Loucy (cell line): ENCODE data around the gene HECTD1.
"Not testable (repeated sequence)": the region's sequence is repeated elsewhere in the genome, so short reads cannot be mapped to it uniquely, and the experiment has no call there.

ENCODE experiments used
- H2AFZ ChIP-seq: fragments of 200-600 bp; sonication (generic); 2 replicates; pipeline ENCODE4 v1.6.0; 2016; ENCODE audit warnings: antibody characterized with exemption, mild to moderate bottlenecking, low read length, moderate library complexity
- H3F3A ChIP-seq: fragments of 200-600 bp; 2 replicates; pipeline ENCODE4 v1.6.0; 2016; ENCODE audit warnings: antibody characterized with exemption, low read depth, mild to moderate bottlenecking
- H3K27me3 ChIP-seq: fragments of 200-600 bp; sonication (generic); 2 replicates; pipeline ENCODE4 v1.6.1; 2014; ENCODE audit warnings: low read length, mild to moderate bottlenecking; ENCODE audit not compliant: insufficient read depth, poor library complexity, severe bottlenecking
- H3K36me3 ChIP-seq: fragments of 200-600 bp; sonication (generic); 2 replicates; pipeline ENCODE4 v1.6.1; 2016; ENCODE audit warnings: low read length; ENCODE audit not compliant: insufficient read depth
- H3K4me1 ChIP-seq: fragments of 200-600 bp; sonication (generic); 2 replicates; pipeline ENCODE4 v1.5.1; 2014; ENCODE audit warnings: low read length, mild to moderate bottlenecking; ENCODE audit not compliant: insufficient read depth, poor library complexity, severe bottlenecking
- H3K4me2 ChIP-seq: fragments of 200-600 bp; sonication (generic); 2 replicates; pipeline ENCODE4 v1.6.0; 2014; ENCODE audit warnings: antibody characterized with exemption, low read length, low read depth, mild to moderate bottlenecking; ENCODE audit not compliant: poor library complexity, severe bottlenecking
- H3K4me3 ChIP-seq: fragments of 200-600 bp; sonication (generic); 2 replicates; pipeline ENCODE4 v1.5.1; 2014; ENCODE audit warnings: low read length, mild to moderate bottlenecking, mixed read lengths; ENCODE audit not compliant: poor library complexity, severe bottlenecking
- H3K79me2 ChIP-seq: fragments of 200-600 bp; sonication (generic); 2 replicates; pipeline ENCODE4 v1.6.1; 2014; ENCODE audit warnings: low read length; ENCODE audit not compliant: insufficient read depth
- H3K9ac ChIP-seq: fragments of 200-600 bp; sonication (generic); 2 replicates; pipeline ENCODE4 v1.6.0; 2014; ENCODE audit warnings: mild to moderate bottlenecking, low read depth, low read length, moderate library complexity; ENCODE audit not compliant: poor library complexity, severe bottlenecking
- H3K9me2 ChIP-seq: fragments of 200-600 bp; sonication (generic); replicated peaks from 2 replicates; pipeline ENCODE4 v1.6.1; 2016; ENCODE audit warnings: low read depth, low read length, mixed read lengths
- H3K9me3 ChIP-seq: fragments of 200-600 bp; sonication (generic); 2 replicates; pipeline ENCODE4 v1.6.1; 2014; ENCODE audit warnings: mild to moderate bottlenecking, antibody characterized with exemption, low read length, low read depth; ENCODE audit not compliant: insufficient read depth
- H4K20me1 ChIP-seq: fragments of 200-600 bp; sonication (generic); 2 replicates; pipeline ENCODE4 v1.6.0; 2014; ENCODE audit warnings: antibody characterized with exemption, low read length, mild to moderate bottlenecking; ENCODE audit not compliant: insufficient read depth, poor library complexity, severe bottlenecking
- CTCF ChIP-seq: fragments of 200-600 bp; sonication (generic); conservative IDR thresholded peaks from 2 replicates; pipeline ENCODE4 v1.5.1; 2014; ENCODE audit warnings: mild to moderate bottlenecking, antibody characterized with exemption, low read length
- EZH2phosphoT487 ChIP-seq: fragments of 200-600 bp; IDR thresholded peaks from 2 replicates; pipeline ENCODE4 v1.6.1; 2018; ENCODE audit warnings: antibody characterized with exemption, mild to moderate bottlenecking, moderate library complexity, borderline replicate concordance

The HECTD1 gene

DNA sequence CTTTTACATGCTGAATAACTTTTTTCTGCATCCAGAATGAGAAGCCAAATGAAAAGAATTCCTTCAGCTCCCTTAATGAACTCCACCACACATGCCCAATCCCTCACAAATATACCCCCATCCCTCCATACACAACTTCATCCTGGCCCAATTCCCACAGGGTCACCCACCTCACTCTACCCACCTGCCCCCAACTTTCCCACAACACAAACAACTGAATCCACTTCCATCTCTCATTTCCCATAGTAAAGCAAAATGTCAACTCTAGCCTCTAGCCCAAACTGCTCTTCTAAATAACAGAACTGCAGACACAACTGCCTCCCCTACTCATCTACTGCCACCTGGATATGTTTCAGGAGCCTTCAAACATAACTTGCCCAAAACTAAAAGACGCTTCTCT, 18.8 kb downstream of the HECTD1 start:
- Histone ChIP-seq H3K27me3 (no peaks in the 10 kb centered on the region), H3K4me1 (no peaks in the 10 kb centered on the region), H3K9me3 (no peaks in the 10 kb centered on the region), H4K20me1 (peaks cover 23% of the 10 kb centered on the region), H3F3A (no peaks in the 10 kb centered on the region), H3K4me2 (no peak overlapping the region), H3K79me2 (peaks cover 84% of the 10 kb centered on the region), H3K9me2 (no peaks in the 10 kb centered on the region), H3K36me3 (peaks cover 14% of the 10 kb centered on the region; the same call in 1 of the 2 replicates), H2AFZ (no peak overlapping the region), H3K9ac (no peak overlapping the region), H3K4me3 (no peak overlapping the region)
- TF ChIP-seq EZH2phosphoT487 (no peak), CTCF (no peak)

DNA sequence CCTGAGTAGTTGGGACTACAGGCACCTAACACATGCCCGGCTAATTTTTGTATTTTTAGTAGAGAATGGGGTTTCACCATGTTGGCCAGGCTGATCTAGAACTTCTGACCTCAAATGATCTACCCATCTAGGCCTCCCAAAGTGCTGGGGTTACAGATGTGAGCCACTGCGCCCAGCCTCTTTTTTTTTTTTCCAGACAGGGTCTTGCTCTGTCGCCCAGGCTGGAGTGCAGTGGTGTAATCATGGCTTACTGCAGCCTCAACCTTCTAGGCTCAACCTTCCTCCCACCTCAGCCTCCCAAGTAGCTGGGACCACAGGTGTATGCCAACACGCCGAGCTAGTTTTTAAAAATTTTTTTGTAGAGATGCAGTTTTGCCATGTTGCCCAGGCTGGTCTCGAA, 25.6 kb downstream of the HECTD1 start:
- Histone ChIP-seq H3K79me2 (peaks cover 42% of the 10 kb centered on the region), H4K20me1 (peaks cover 14% of the 10 kb centered on the region), H3K36me3 (peaks cover 22% of the 10 kb centered on the region; the same call in 1 of the 2 replicates)
- not testable (repeated sequence) for H3K4me3 ChIP-seq, H3F3A ChIP-seq, H3K4me1 ChIP-seq, H3K9me3 ChIP-seq, H2AFZ ChIP-seq, H3K9ac ChIP-seq, H3K27me3 ChIP-seq, H3K4me2 ChIP-seq, H3K9me2 ChIP-seq

GRCh38 chr14:31181271-31181670, 26.3 kb downstream of the HECTD1 start:
- TF ChIP-seq EZH2phosphoT487 (no peak), CTCF (no peak)
- Histone ChIP-seq H4K20me1 (peaks cover 14% of the 10 kb centered on the region), H2AFZ (no peak overlapping the region), H3K27me3 (no peaks in the 10 kb centered on the region), H3K36me3 (peaks cover 24% of the 10 kb centered on the region; the same call in 1 of the 2 replicates), H3K9me3 (no peaks in the 10 kb centered on the region), H3K79me2 (peaks cover 37% of the 10 kb centered on the region), H3K4me1 (no peaks in the 10 kb centered on the region), H3K4me2 (no peak overlapping the region), H3K9ac (no peak overlapping the region), H3K4me3 (no peak overlapping the region), H3K9me2 (no peaks in the 10 kb centered on the region), H3F3A (no peaks in the 10 kb centered on the region)

- no peak for TF ChIP-seq CTCF
- no peak for TF ChIP-seq EZH2phosphoT487
- Histone ChIP-seq H4K20me1 (peaks cover 14% of the 10 kb centered on the region), H3K4me3 (no peak overlapping the region), H3K36me3 (peaks cover 25% of the 10 kb centered on the region; the same call in 1 of the 2 replicates), H3K9ac (no peak overlapping the region), H3K9me3 (no peaks in the 10 kb centered on the region), H3K4me1 (no peaks in the 10 kb centered on the region), H3K4me2 (no peak overlapping the region), H3K79me2 (peaks cover 29% of the 10 kb centered on the region; the same call in 1 of the 2 replicates), H3K9me2 (no peaks in the 10 kb centered on the region), H3K27me3 (no peaks in the 10 kb centered on the region), H3F3A (no peaks in the 10 kb centered on the region), H2AFZ (no peak overlapping the region)
These were observed 27.1 kb downstream of the HECTD1 start for GRCh38 chr14:31180299-31181051.
